HG03342 (cell line): ENCODE results near the gene CYP27C1.
"Not testable (repeated sequence)": the region's sequence is repeated elsewhere in the genome, so short reads cannot be mapped to it uniquely, and the experiment has no call there.

Experiments used
- ATAC-seq: cut with Tn5 transposase; IDR thresholded peaks from one replicate; pipeline ENCODE4 v1.9.1; 2021; ENCODE audit warnings: mild to moderate bottlenecking, moderate library complexity; ENCODE audit not compliant: unreplicated experiment

CYP27C1 gene

GRCh38 chr2:127173057-127173456 lies 47.0 kb downstream of the CYP27C1 start:
- ATAC-seq = no peak

- no peak for ATAC-seq
Measured at GRCh38 chr2:127172306-127172705, 47.8 kb downstream of the CYP27C1 start.

GRCh38 chr2:127170452-127171197 lies 49.5 kb downstream of the CYP27C1 start:
- ATAC-seq = no peak

GRCh38 chr2:127170021-127170420 lies 50.1 kb downstream of the CYP27C1 start:
- no peak for ATAC-seq

- ATAC-seq = no peak
Measured at GRCh38 chr2:127169066-127169660, 50.9 kb downstream of the CYP27C1 start.

GRCh38 chr2:127166231-127166860 lies 53.8 kb downstream of the CYP27C1 start:
- ATAC-seq = no peak

- no peak for ATAC-seq
Measured at GRCh38 chr2:127165539-127165935, 54.6 kb downstream of the CYP27C1 start.

- no peak for ATAC-seq
Measured at GRCh38 chr2:127164761-127165538, 55.1 kb downstream of the CYP27C1 start.

- ATAC-seq = no peak
Measured at GRCh38 chr2:127163921-127164320, 56.2 kb downstream of the CYP27C1 start.

- not testable (repeated sequence) for ATAC-seq
Measured at GRCh38 chr2:127163090-127163406, 57.1 kb downstream of the CYP27C1 start.

- no peak for ATAC-seq
Measured at GRCh38 chr2:127162261-127163089, 57.6 kb downstream of the CYP27C1 start.

GRCh38 chr2:127161176-127162136 lies 58.6 kb downstream of the CYP27C1 start:
- no peak for ATAC-seq

- no peak for ATAC-seq
Measured at GRCh38 chr2:127160676-127161075, 59.4 kb downstream of the CYP27C1 start.

- ATAC-seq = no peak
Measured at GRCh38 chr2:127159543-127159942, 60.6 kb downstream of the CYP27C1 start.

- ATAC-seq = peak; percentile 76
Measured at GRCh38 chr2:127158614-127159290, 61.3 kb downstream of the CYP27C1 start.

GRCh38 chr2:127157651-127158485 lies 62.2 kb downstream of the CYP27C1 start:
- ATAC-seq = no peak

- no peak for ATAC-seq
Measured at GRCh38 chr2:127157114-127157513, 63.0 kb downstream of the CYP27C1 start.

- no peak for ATAC-seq
Measured at GRCh38 chr2:127155947-127156346, 64.2 kb downstream of the CYP27C1 start.
